Articular chondrocyte of knee joint (primary cell): ENCODE measurements around the gene LYRM4. TPM values are rescaled to one million over a fixed set of nuclear protein-coding genes. Genes with fewer than 3 reads are reported as not detected.

Experiments used
- small RNA-seq: library from RNA; depleted of rRNA; stranded (forward); fragments of <200 nt; gene quantifications from one replicate; pipeline ENCODE3, GENCODE V24; 2012
- total RNA-seq: library from RNA; depleted of rRNA; stranded (reverse); fragments of >200 nt; gene quantifications from 2 replicates; pipeline ENCODE4 v1.2.3, GENCODE V29; 2012

The LYRM4 gene
- 14.1 and 16.6 TPM in 2 replicates for total RNA-seq

GRCh38 chr6:5260661-5261544 is at the start of gene LYRM4, which contains the start of gene FARS2:
Gene LYRM4, minus strand, starts transcription at chr6:5260950. Its CDS starts 217 bp downstream, at chr6:5260733.
Gene FARS2, plus strand, starts transcription at chr6:5261513.

GRCh38 chr6:5084781-5085647 is 175.7 kb downstream of the LYRM4 start, which contains the start of gene PPP1R3G:
Gene PPP1R3G, plus strand, starts transcription at chr6:5085341. Its CDS starts 145 bp downstream, at chr6:5085486.

Small RNA genes within 50 kb of the gene (small RNA-seq; reads per million reads assigned to genes)
- gene MIR3691: 0.84 reads per million, percentile 34 among the genes with 10 or more reads in this experiment

Other genes starting within 250 kb of the LYRM4 start
- 2.1 and 2.2 TPM in 2 replicates for gene PPP1R3G, start 175.6 kb downstream of the LYRM4 start, total RNA-seq
- gene FARS2, start 563 bp upstream of the LYRM4 start, total RNA-seq: 20.4 and 21.7 TPM in 2 replicates